Keratinocyte (primary cell): ENCODE results near the gene VIPR2.

ENCODE experiments used
- EZH2 ChIP-seq: IDR thresholded peaks from one replicate; pipeline ENCODE4 v1.6.1; 2012; ENCODE audit warnings: inconsistent platforms, mild to moderate bottlenecking, low read length, moderate library complexity
- TF ChIP-seq, protein P1 (sequence below), 3 experiments: IDR thresholded peaks in 1 of 3; conservative IDR thresholded peaks in 1 of 3; optimal IDR thresholded peaks in 1 of 3; 2 replicates in 2 of 3; 3 replicates in 1 of 3; pipeline versions ENCODE3 to v1.5.1; 2011; ENCODE audit warnings: low read length in 3 of 3, mild to moderate bottlenecking in 3 of 3, moderate library complexity in 2 of 3, control low read depth in 1 of 3, inconsistent platforms in 1 of 3; ENCODE audit not compliant: insufficient read depth in 2 of 3; ENCODE audit errors: extremely low read depth in 1 of 3

- TF ChIP-seq, protein P1, sequence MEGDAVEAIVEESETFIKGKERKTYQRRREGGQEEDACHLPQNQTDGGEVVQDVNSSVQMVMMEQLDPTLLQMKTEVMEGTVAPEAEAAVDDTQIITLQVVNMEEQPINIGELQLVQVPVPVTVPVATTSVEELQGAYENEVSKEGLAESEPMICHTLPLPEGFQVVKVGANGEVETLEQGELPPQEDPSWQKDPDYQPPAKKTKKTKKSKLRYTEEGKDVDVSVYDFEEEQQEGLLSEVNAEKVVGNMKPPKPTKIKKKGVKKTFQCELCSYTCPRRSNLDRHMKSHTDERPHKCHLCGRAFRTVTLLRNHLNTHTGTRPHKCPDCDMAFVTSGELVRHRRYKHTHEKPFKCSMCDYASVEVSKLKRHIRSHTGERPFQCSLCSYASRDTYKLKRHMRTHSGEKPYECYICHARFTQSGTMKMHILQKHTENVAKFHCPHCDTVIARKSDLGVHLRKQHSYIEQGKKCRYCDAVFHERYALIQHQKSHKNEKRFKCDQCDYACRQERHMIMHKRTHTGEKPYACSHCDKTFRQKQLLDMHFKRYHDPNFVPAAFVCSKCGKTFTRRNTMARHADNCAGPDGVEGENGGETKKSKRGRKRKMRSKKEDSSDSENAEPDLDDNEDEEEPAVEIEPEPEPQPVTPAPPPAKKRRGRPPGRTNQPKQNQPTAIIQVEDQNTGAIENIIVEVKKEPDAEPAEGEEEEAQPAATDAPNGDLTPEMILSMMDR (optimal IDR thresholded peaks at IDR 0.05 in 1 of 3, IDR thresholded peaks at IDR 0.05 in 1 of 3, conservative IDR thresholded peaks at IDR 0.05 in 1 of 3; ENCODE audit: extremely low read depth in 1 of 3, insufficient read depth in 2 of 3, low read length in 3 of 3) = no peak
- TF ChIP-seq EZH2 = no peak
Observed at GRCh38 chr7:159017741-159018140, 126.9 kb downstream of the VIPR2 start.
